IPS-20b (cell line): Measurements from ENCODE around the gene ANKDD1A.

Experiments
- H3K27ac ChIP-seq: one replicate; pipeline ENCODE4 v1.5.1; 2013; ENCODE audit warnings: low read length
- H3K27me3 ChIP-seq: 2 replicates; pipeline ENCODE4 v1.6.1; 2013; ENCODE audit warnings: mild to moderate bottlenecking, low read length, inconsistent platforms; ENCODE audit not compliant: insufficient read depth
- H3K36me3 ChIP-seq: 2 replicates; pipeline ENCODE4 v1.6.1; 2013; ENCODE audit warnings: low read depth, mild to moderate bottlenecking, inconsistent platforms, low read length, moderate library complexity; ENCODE audit not compliant: insufficient read depth
- H3K4me1 ChIP-seq: 2 replicates; pipeline ENCODE4 v1.6.1; 2013; ENCODE audit warnings: mild to moderate bottlenecking, control low read depth, inconsistent platforms, low read length, moderate library complexity; ENCODE audit not compliant: insufficient read depth
- H3K4me3 ChIP-seq: 2 replicates; pipeline ENCODE4 v1.5.1; 2013; ENCODE audit warnings: mild to moderate bottlenecking, low read length, inconsistent platforms
- H3K9ac ChIP-seq: 2 replicates; pipeline ENCODE4 v1.6.1; 2013; ENCODE audit warnings: low read depth, mild to moderate bottlenecking, inconsistent platforms, low read length, moderate library complexity
- H3K9me3 ChIP-seq: 2 replicates; pipeline ENCODE4 v1.6.1; 2013; ENCODE audit warnings: mild to moderate bottlenecking, low read depth, low read length, inconsistent platforms; ENCODE audit not compliant: insufficient read depth

The ANKDD1A gene

GRCh38 chr15:64911311-64912186 lies at the start of gene ANKDD1A:
TSS of gene ANKDD1A (plus strand) at chr15:64911902. CDS start at chr15:64911931, 29 bp downstream.
- H3K4me3 ChIP-seq, result peak within 1 kb of the TSS; percentile 76
- peak within 1 kb of the TSS; percentile 68; the same call in 1 of the 2 replicates for H3K9ac ChIP-seq
- peaks cover 13% of the 10 kb centered on the region for H3K4me1 ChIP-seq
- peaks cover 54% of the 10 kb centered on the region for H3K27me3 ChIP-seq
- peaks cover 6% of the 10 kb centered on the region; the same call in 1 of the 2 replicates for H3K9me3 ChIP-seq
- no peaks in the 10 kb centered on the region for H3K36me3 ChIP-seq
- H3K27ac ChIP-seq, result no peak within 1 kb of the TSS

- no peaks in the 10 kb centered on the region for H3K27me3 ChIP-seq
- H3K9ac ChIP-seq, result no peak overlapping the region; the same call in 1 of the 2 replicates
- no peak overlapping the region for H3K4me3 ChIP-seq
- peak overlapping the region; percentile 28 for H3K27ac ChIP-seq
- peaks cover 64% of the 10 kb centered on the region for H3K36me3 ChIP-seq
- H3K4me1 ChIP-seq, result peaks cover 27% of the 10 kb centered on the region
- no peaks in the 10 kb centered on the region for H3K9me3 ChIP-seq
Measured at GRCh38 chr15:64861960-64862359, 49.7 kb upstream of the ANKDD1A start.

GRCh38 chr15:64862408-64862807 lies 49.3 kb upstream of the ANKDD1A start:
- no peak overlapping the region for H3K9ac ChIP-seq
- H3K9me3 ChIP-seq, result no peaks in the 10 kb centered on the region
- H3K4me1 ChIP-seq, result peaks cover 27% of the 10 kb centered on the region
- peak overlapping the region; percentile 28 for H3K27ac ChIP-seq
- H3K4me3 ChIP-seq, result no peak overlapping the region
- peaks cover 69% of the 10 kb centered on the region for H3K36me3 ChIP-seq
- H3K27me3 ChIP-seq, result no peaks in the 10 kb centered on the region

DNA sequence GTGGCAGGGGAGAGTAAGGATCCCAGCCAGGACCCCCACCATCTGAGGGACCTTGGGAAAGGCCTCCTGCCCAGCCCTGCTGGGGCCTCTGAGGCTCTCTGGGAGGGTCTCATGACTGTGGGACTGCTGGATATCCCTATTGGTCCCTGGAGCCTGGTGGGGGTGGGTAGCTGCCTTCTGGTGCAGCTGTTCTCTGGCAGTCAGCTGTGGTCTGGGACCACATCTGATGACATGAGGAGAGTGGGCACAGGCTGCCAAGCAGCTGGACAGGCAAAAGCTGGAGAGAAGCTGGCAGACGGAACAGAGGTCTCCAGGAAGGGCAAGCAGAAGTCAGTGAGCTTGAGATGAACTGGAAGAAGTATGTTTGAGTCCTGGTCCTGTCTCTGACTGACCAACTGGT lies 47.6 kb upstream of the ANKDD1A start:
- Histone ChIP-seq H3K36me3 (peaks cover 64% of the 10 kb centered on the region), H3K4me1 (peaks cover 27% of the 10 kb centered on the region)

GRCh38 chr15:64865126-64865997 lies 46.3 kb upstream of the ANKDD1A start:
- H3K27ac ChIP-seq, result peak overlapping the region; percentile 40
- peaks cover 52% of the 10 kb centered on the region for H3K36me3 ChIP-seq
- H3K9me3 ChIP-seq, result no peaks in the 10 kb centered on the region
- H3K4me3 ChIP-seq, result no peak overlapping the region
- H3K27me3 ChIP-seq, result no peaks in the 10 kb centered on the region
- peak overlapping the region; percentile 39; the same call in 1 of the 2 replicates for H3K9ac ChIP-seq
- H3K4me1 ChIP-seq, result peaks cover 27% of the 10 kb centered on the region

More for the DNA sequence above, 47.6 kb upstream of the ANKDD1A start:
- Histone ChIP-seq H3K27ac (no peak overlapping the region), H3K9me3 (no peaks in the 10 kb centered on the region), H3K27me3 (no peaks in the 10 kb centered on the region), H3K9ac (no peak overlapping the region), H3K4me3 (no peak overlapping the region)

DNA sequence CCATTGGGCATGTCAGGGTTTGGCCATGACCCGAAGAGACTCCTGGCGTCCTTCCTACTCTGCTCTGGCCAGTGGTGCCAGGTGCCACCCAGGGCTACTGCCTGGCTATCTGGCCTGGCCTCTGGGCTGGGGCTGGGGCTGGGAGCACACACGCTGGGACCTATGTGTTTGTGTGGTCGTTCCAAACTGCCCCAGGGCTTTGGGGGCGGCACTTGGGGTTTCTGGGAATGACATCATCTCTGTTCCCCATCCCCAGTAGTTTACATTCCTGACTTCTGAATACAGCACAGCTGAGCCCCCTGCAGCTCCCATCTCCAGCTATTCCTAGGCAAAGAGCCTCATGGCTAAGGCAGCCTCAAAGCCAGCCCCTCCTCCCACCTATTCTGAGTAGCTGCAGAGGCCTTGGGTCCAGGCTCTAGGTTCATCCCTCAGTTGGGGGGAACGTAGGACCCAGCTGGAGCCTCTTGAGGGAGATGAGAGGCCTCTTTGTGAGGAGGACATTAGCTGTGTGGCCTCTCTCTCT lies 45.6 kb upstream of the ANKDD1A start:
- Histone ChIP-seq H3K4me1 (peaks cover 27% of the 10 kb centered on the region), H3K9me3 (no peaks in the 10 kb centered on the region), H3K9ac (peak overlapping the region; percentile 63), H3K4me3 (no peak overlapping the region), H3K36me3 (peaks cover 45% of the 10 kb centered on the region), H3K27ac (peak overlapping the region; percentile 40), H3K27me3 (no peaks in the 10 kb centered on the region)

DNA sequence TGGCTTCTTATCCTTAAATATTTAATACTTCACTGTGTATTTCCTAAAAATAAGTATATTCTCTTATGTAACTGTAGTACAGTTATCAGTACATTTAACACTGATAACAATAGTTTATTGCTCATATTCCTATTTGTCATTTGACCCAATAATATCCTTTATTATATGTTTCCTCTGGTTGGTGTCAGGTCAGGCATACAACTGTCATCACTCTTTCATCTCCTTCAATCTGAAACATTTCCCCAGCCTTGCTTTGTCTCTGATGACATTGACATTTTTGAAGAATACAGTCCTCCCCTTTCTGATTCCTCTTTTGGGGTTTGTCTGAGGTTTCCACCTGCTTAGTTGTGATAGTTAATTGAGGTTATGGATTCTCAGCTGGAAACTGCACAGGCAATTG lies 42.2 kb upstream of the ANKDD1A start:
- Histone ChIP-seq H3K27me3 (no peaks in the 10 kb centered on the region), H3K9me3 (no peaks in the 10 kb centered on the region)

GRCh38 chr15:64870353-64870752 lies 41.3 kb upstream of the ANKDD1A start:
- Histone ChIP-seq H3K27me3 (no peaks in the 10 kb centered on the region), H3K4me3 (no peak overlapping the region), H3K36me3 (peaks cover 22% of the 10 kb centered on the region), H3K9ac (no peak overlapping the region), H3K27ac (no peak overlapping the region), H3K4me1 (peaks cover 26% of the 10 kb centered on the region), H3K9me3 (no peaks in the 10 kb centered on the region)

More for the DNA sequence above, 42.2 kb upstream of the ANKDD1A start:
- Histone ChIP-seq H3K27ac (no peak overlapping the region), H3K36me3 (peaks cover 31% of the 10 kb centered on the region), H3K4me3 (no peak overlapping the region), H3K4me1 (peaks cover 20% of the 10 kb centered on the region), H3K9ac (no peak overlapping the region)

DNA sequence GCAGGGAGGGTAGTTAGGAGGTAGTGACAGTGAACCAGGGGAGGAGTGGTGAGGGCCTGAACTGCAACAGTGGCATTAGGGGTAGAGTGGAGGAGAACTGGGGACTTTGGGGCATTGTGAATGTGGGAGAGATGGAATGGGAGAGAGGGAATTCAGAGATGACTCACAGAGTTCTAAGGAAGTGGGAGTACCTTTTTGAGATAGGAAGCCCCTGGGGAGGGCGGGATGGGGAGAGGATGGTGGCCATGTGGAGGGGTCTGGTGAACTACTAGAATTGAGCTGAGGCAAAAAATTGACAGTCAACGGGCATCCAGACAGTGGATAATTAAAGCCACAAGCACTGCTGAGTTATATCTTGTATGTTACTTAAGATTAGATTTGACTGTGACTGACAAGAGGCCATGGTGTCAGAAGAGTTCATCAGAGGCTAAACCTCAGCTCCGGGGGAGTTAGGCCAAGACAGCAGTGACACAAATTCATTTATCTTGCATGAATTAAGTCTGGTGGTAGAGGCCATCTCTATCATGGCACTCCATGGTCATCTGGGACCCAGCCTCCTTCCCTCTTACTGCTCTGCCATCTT lies 36.0 kb upstream of the ANKDD1A start:
- Histone ChIP-seq H3K9ac (no peak overlapping the region), H3K27ac (no peak overlapping the region), H3K27me3 (no peaks in the 10 kb centered on the region), H3K4me1 (peaks cover 11% of the 10 kb centered on the region; the same call in 1 of the 2 replicates), H3K9me3 (no peaks in the 10 kb centered on the region), H3K4me3 (no peak overlapping the region), H3K36me3 (no peaks in the 10 kb centered on the region)

DNA sequence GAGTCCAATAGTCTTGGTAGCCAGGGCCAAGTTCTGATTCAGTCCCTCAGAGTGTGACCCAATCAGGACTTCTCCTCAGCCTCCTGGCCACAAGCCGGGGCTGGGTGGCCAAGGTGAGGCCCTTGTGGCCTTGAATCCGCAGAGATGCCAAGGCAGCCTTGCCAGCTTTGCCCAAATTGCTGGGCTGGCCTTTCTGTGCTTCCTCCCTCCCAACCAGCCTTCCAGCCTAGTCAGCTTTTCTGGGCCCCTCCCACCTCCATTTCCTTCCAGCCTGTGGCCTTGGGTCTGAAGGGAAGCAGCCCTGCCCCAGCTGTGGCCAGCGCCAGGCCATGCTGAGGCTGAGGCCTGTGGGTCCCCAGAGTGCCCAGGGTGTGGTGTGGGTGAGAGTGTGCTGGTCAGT lies 34.3 kb upstream of the ANKDD1A start:
- H3K27ac ChIP-seq, result no peak overlapping the region
- H3K9me3 ChIP-seq, result no peaks in the 10 kb centered on the region
- H3K27me3 ChIP-seq, result no peaks in the 10 kb centered on the region
- H3K9ac ChIP-seq, result no peak overlapping the region
- H3K36me3 ChIP-seq, result no peaks in the 10 kb centered on the region
- H3K4me3 ChIP-seq, result no peak overlapping the region
- H3K4me1 ChIP-seq, result peaks cover 11% of the 10 kb centered on the region; the same call in 1 of the 2 replicates

- H3K9me3 ChIP-seq, result no peaks in the 10 kb centered on the region
- H3K4me1 ChIP-seq, result peaks cover 7% of the 10 kb centered on the region; the same call in 1 of the 2 replicates
- H3K36me3 ChIP-seq, result no peaks in the 10 kb centered on the region
- no peak overlapping the region for H3K4me3 ChIP-seq
- H3K27me3 ChIP-seq, result no peaks in the 10 kb centered on the region
- no peak overlapping the region for H3K9ac ChIP-seq
- no peak overlapping the region for H3K27ac ChIP-seq
Measured at GRCh38 chr15:64878705-64879104, 33.0 kb upstream of the ANKDD1A start.
